Lower leg skin (tissue), 4 donors: ENCODE data around the gene LASP1NB.

ENCODE experiments used
- DNase-seq, 2 donors: peaks; one replicate each; pipeline ENCODE4 v3.0.0-alpha.2; 2019; ENCODE audit warnings: low spot score in 2 of 2
- H3K4me3 ChIP-seq: fragments of 200-600 bp; sonication (generic); 2 replicates; pipeline ENCODE4 v1.5.1; 2017; ENCODE audit warnings: mild to moderate bottlenecking, low read depth; ENCODE audit not compliant: poor library complexity, severe bottlenecking
- POLR2A ChIP-seq, 2 donors: fragments of 450-650 bp; IDR thresholded peaks; one replicate each; pipeline ENCODE4 v1.6.1; 2016 to 2017; ENCODE audit warnings: antibody characterized with exemption in 2 of 2, mild to moderate bottlenecking in 1 of 2, moderate library complexity in 1 of 2
- WGBS, 2 donors: methylation state at CpG; one replicate each; pipeline ENCODE4 v1.1.5; 2018; 5-methylcytosine and 5-hydroxymethylcytosine counted together
- intact Hi-C: fragments of 100-400 bp; cut with DNase I; formaldehyde crosslinking; loops from one replicate; pipeline ENCODE4 v1.15.0; 2023; ENCODE audit warnings: low total_unique reads
- TF ChIP-seq, protein P1 (sequence below), 3 donors: fragments of 450-650 bp; IDR thresholded peaks; one replicate each; pipeline ENCODE4 v1.5.1; 2016; ENCODE audit warnings: antibody characterized with exemption in 3 of 3, mild to moderate bottlenecking in 3 of 3, moderate library complexity in 2 of 3

LASP1NB gene

DNA sequence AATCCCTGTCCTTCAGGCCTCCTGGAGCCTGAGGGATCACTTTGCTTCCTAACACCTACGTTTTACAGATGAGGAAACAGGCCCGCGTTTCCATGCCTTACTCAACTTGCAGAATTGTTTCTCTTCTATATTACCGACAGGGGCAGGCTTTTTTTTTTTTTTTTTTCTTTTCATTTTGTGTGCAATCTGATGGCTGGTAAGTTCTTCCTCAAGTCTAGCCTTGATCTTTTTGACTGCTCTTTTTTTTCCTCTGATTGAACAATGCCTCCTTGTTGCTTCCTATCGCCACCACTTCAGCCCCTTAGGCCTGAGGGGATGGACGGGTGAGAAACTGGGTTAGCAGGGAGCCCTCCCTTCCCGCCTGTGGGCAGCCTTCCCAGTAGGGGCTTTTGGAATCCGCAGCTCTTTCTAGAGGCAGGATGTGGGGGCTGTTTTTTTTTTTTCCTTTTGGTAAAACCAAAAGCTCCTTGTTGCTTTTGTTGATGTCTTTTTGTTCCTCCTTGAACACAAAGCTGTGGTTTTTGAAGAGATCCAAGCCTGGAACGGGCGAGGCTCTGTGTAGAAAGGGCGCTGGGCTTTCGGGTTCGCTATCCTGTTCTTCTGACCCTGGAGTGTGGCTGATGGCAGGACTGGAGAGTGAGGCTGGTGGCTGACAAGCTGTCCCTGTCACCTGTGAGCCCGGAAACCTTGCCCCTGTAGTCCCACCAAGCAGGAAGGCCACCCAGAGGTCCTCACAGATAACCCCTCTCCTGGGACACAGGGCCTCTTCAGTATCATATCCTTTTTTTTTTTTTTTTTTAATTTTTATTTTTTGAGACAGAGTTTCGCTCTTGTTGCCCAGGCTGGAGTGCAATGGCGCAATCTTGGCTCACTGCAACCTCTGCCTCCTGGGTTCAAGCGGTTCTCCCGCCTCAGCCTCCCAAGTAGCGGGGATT is 41.6 kb upstream of the LASP1NB start:
- DNase-seq, result no peak
- TF ChIP-seq POLR2A (IDR thresholded peaks at IDR 0.05), result no peak
- TF ChIP-seq, protein P1, sequence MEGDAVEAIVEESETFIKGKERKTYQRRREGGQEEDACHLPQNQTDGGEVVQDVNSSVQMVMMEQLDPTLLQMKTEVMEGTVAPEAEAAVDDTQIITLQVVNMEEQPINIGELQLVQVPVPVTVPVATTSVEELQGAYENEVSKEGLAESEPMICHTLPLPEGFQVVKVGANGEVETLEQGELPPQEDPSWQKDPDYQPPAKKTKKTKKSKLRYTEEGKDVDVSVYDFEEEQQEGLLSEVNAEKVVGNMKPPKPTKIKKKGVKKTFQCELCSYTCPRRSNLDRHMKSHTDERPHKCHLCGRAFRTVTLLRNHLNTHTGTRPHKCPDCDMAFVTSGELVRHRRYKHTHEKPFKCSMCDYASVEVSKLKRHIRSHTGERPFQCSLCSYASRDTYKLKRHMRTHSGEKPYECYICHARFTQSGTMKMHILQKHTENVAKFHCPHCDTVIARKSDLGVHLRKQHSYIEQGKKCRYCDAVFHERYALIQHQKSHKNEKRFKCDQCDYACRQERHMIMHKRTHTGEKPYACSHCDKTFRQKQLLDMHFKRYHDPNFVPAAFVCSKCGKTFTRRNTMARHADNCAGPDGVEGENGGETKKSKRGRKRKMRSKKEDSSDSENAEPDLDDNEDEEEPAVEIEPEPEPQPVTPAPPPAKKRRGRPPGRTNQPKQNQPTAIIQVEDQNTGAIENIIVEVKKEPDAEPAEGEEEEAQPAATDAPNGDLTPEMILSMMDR (IDR thresholded peaks at IDR 0.05), result no peak
- intact Hi-C loops, result no loop called here
- H3K4me3 ChIP-seq, result no peak overlapping the region
- WGBS, 2 donors, result 48 to 67% methylated on average over 19 of the region's 19 CpGs

DNA sequence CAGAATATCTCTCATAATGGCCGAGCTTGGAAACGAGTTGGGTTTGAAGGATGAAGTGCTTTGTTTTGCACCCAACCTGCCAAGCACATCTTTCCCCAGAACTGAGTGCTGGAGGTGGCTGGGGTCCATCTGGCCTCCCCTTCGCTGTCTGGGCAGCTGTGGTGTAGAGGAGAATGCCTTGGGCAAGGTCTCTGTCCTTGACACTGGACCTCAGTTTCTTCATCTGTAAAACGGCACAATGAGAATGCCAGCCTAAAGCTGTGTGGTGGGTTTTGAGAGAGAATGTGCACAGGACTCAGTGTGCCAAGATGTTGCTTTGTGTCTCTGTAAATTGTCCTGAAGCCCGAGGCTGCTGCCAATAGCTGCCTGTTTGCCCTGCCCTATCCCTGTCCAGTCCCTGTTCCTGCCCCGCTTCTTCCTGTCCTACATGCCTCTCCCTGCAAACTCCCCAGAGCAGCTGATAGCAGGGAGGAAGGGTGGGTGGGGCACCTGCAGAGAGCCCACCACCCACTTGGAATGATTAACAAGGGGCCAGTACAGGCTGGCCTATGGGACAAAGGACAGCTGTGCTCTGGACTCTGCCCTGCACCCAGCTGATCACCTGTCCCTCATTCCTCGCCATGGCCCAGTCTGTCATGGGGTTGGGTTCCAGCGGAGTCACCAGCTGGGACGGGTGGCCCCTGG is 40.2 kb upstream of the LASP1NB start:
- H3K4me3 ChIP-seq, result no peak overlapping the region
- no peak for TF ChIP-seq POLR2A (IDR thresholded peaks at IDR 0.05)
- TF ChIP-seq, protein P1 (IDR thresholded peaks at IDR 0.05), result no peak
- DNase-seq, result no peak
- intact Hi-C loops, result no loop called here
- 64 to 65% methylated on average over 9 of the region's 9 CpGs for WGBS, 2 donors

DNA sequence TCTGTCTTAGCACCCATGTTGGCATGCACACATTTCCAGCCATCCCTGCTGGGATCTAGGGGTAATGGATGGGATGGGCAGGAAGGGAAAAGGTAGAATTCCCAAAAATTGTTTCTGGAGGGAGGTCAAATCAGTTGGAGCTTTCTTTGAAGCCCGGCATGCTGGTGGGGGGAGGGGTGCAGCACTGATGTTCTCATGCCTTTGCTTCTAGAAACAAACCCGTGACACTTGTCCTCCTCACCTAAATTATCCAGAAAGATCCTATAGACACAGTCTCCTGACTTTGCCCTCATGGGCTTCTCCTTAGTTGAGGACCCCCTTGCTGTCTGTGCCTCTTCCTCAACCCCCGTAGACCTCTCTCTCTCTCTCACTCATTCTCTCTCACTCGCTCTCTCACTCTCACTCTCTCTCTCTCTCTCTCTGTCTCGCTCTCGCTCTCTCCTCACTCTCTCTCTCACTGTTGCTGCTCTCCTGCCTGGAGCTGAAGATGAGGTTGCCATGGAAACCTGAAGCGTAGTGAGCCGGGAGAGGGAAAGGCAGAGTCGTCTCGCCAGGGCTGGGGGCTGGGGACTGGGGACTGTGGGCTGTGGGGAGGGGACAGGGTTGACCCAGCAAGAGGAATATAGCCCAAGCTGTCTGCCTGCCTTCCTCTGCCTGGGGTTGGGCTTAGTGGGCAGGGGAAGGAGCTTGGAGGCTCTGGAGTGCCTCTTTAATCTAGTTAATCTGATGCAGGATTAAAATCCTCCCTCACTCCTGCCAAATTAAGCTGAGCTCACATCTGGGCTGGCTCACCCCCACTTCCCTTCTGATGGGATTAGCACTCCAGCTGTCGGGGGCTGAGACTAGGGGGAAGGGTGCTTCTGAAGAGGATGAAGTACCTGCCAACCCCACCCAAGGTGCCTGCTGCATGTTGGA is 39.4 kb upstream of the LASP1NB start:
- 60 to 73% methylated on average over 11 of the region's 11 CpGs for WGBS, 2 donors
- no peak for DNase-seq
- intact Hi-C loops, result no loop called here
- no peak overlapping the region for H3K4me3 ChIP-seq
- no peak for TF ChIP-seq POLR2A (IDR thresholded peaks at IDR 0.05)
- TF ChIP-seq, protein P1 (IDR thresholded peaks at IDR 0.05), result no peak

DNA sequence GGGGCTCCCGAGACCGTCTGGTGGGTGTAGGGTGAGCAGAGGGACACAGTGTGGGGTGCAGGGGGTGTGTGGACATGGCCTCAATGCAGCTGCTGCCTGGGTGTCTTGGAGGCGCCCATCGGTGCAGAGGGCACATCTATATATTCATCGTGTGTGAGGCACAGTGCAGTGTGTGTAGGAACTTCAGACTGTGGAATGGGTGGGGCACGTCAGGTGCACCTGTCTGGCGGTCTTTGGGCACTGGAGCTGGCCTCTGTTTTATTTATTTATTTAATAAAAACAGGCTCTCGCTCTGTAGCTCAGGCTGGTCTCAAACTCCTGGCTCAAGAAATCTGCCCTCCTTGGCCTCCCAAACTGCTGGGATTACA is 38.8 kb upstream of the LASP1NB start:
- intact Hi-C loops, result no loop called here
- no peak overlapping the region for H3K4me3 ChIP-seq
- WGBS, 2 donors, result 67 to 75% methylated on average over 8 of the region's 8 CpGs
- TF ChIP-seq, protein P1 (IDR thresholded peaks at IDR 0.05), result no peak
- no peak for TF ChIP-seq POLR2A (IDR thresholded peaks at IDR 0.05)
- DNase-seq, result no peak

DNA sequence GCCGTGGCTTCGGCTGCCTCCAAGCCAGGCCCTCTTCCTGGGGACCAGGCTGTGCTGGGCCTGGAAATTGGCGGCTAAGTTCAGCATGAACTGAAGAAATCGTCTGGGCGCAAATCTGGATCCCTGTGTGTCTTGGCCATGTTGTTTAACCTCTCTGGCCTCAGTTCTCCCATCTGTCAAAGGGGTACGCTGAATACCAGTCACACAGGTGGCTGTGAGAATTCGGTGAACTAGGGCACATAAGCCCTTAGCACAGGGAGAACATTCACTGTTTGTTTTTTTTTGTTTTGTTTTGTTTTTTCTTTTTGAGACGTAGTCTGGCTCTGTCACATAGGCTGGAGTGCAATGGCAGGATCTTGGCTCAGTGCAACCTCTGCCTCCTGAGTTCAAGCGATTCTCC is 36.6 kb upstream of the LASP1NB start:
- WGBS, 2 donors, result 88 to 92% methylated on average over 9 of the region's 9 CpGs
- no peak overlapping the region for H3K4me3 ChIP-seq
- DNase-seq, result no peak
- TF ChIP-seq, protein P1 (IDR thresholded peaks at IDR 0.05), result no peak
- no peak for TF ChIP-seq POLR2A (IDR thresholded peaks at IDR 0.05)
- intact Hi-C loops, result no loop called here
